HG03196 (cell line): ENCODE measurements around the gene RAB4B.
"Not testable (repeated sequence)": the region's sequence is repeated elsewhere in the genome, so short reads cannot be mapped to it uniquely, and the experiment has no call there.

ENCODE experiments used
- ATAC-seq: cut with Tn5 transposase; IDR thresholded peaks from one replicate; pipeline ENCODE4 v1.9.1; 2021; ENCODE audit not compliant: unreplicated experiment

The RAB4B gene

DNA sequence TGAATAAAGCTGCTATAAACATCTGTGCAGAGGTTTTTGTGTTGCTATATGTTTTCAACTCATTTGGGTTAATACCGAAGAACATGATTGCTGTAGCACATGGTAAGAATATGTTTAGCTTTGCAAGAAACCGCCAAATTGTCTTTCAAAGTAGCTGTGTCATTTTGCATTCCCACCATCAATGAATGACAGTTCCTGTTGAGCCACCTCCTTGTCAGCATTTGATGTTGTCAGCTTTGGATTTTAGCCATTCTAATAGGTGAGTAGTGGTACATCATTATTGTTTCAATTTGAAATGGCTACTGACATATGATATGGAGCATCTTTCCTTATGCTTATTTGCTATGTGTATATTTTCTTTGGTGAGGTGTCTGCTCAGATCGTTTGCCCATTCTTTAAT lies 64.0 kb downstream of the RAB4B start:
- ATAC-seq, result not testable (repeated sequence)

DNA sequence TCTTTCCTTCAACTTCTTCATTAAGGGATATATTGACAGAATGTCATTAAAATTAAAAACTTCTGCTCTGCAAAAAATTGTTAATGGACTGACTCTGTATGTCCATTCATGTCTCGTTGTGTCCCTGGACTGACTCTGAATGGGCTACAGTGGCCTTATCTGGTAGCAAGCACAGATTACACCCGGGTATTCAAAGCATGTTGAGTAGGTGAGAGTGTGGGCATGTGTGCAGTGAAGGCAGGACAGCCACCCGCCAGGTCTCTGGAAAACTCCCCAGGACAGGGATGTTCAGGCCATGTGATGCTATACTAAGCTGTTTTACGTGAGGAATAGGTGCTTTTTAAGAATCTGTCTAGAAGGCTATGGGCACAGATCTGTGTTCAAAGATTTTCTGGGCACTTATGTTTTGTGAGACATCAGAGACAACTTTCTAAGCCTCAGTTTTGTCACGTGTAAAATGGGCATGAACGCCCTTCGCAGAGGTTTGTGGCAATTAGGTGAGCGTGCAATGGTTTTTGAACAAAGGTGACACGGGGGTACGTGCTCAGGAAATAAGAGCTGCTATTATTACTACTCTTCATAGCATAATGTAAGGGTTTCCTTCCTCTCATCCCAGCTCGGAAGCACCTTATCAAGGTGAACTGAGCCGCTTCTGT lies 65.1 kb downstream of the RAB4B start:
- ATAC-seq, result not testable (repeated sequence)

DNA sequence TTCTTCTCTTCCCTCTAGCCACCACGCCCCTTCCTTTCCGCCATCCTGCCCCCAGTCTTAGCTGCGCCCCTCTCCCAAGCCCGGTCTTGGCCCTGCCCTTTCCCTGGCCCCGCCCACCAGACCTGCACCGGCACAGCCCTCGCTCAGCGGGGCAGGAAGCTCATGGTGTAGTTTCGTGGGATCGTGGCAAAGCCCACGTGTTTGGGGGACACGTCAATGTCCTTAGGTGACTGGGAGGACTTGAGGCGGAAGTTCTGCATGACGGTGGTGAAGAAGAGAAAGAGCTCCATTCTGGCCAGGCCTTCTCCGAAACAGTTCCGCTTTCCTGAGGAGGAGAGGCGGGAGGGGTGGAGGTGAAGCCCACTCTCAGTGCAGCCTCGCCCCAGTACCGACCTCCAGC lies 65.6 kb downstream of the RAB4B start:
- not testable (repeated sequence) for ATAC-seq
